ENCODE results near the gene LRPAP1.
"Not testable (repeated sequence)": the region's sequence is repeated elsewhere in the genome, so short reads cannot be mapped to it uniquely, and the experiment has no call there.

Gene LRPAP1, protein sequence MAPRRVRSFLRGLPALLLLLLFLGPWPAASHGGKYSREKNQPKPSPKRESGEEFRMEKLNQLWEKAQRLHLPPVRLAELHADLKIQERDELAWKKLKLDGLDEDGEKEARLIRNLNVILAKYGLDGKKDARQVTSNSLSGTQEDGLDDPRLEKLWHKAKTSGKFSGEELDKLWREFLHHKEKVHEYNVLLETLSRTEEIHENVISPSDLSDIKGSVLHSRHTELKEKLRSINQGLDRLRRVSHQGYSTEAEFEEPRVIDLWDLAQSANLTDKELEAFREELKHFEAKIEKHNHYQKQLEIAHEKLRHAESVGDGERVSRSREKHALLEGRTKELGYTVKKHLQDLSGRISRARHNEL

DNA sequence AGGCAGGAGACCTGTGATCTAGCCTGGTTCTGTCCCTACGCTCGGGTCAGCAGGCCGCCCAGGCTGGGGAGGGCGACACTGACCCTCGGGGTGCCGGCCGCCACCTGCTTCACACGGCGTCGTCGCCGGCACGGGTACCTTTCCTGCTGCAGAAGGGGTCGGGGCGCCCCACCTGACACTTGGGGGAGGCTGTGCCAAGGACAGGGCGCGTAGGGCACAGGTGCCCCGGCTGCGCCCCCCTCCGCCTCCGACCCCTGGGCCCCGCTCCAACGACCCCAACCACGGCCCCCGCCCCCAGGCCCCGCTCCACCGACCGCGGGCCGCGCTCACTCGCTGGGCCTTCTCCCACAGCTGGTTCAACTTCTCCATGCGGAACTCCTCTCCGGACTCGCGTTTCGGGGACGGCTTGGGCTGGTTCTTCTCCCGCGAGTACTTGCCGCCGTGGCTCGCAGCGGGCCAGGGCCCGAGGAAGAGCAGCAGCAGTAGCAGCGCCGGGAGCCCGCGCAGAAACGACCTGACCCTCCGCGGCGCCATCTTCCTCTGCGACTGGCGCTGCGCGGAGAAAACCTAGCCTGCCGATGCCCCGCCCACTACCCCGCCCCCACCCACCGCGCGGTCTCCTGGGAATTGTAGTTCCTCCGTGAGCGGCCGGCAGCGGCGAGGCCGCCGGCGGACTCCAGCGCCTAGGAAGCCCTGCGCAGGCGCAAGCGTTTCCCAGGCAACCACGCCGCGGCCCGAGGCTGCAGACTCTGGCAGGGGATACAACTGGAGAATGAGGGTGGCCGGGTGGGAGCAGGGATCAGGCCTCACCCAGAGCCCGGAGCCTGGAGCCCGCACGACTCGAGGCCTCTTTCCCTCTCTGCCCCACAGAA, at the start of gene LRPAP1:
Gene LRPAP1 (minus strand): TSS at position 544 of the 872 bp plus-strand sequence. CDS start 10 bp downstream, at position 534.
- peak; percentile 92 to 96 (median 95) for DNase-seq

DNA sequence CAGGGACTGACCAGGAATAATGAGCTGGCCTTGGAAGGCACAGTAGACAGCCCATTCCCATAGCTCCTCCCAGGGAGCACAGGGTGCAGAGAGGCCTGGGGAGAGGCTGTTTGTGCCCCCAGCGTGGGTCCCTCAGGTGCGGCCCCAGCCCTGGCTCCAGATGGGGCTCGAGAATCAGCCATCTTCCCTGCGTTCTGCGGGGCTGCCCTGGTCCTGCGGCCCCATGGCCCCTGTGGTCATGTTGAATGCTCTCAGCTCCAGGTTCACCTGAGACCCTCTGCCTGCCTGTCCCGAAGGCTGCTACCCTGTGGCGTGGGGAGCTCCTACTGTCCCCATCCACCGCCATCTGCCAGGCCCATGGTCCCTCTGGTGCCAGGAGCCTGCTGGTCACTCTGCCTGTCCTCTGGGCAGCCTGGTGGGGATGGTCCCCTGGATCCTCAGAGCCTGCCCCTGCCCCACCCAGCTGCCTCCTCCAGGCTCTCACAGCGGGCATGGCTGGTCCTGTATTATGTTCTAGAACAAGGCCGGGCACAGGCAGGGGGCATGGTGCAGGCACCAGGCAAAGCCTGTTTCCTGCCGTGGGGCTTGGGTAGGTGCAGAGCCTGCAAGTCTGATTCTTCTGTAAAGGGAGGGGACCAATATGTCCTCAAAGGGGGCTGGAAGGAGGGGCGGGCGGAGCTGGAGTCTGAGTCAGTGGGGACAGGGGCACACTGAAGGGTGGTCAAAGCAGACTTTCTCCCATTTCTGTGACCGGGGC, 49.3 kb upstream of the LRPAP1 start:
- DNase-seq, result not testable (repeated sequence)

DNA sequence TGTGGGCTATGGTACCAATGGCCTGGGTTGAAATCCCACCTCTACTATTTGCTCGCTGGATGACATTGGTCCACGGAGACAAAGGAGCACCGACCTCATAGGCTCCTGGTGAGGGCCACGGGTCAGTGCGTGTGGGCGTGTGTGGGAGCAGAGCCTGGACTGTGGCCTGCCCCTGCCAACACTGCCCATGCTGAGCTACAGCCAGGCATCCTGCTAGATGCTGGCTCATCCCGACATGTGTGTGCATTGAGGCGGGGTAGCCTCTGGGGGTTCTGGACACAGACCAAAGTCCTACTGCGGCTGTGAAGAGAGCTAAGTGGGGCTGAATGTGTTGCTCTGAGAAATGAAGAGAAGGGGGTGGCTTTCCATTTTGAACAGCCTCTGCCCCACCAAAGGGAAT, 48.6 kb upstream of the LRPAP1 start:
- not testable (repeated sequence) for DNase-seq

DNA sequence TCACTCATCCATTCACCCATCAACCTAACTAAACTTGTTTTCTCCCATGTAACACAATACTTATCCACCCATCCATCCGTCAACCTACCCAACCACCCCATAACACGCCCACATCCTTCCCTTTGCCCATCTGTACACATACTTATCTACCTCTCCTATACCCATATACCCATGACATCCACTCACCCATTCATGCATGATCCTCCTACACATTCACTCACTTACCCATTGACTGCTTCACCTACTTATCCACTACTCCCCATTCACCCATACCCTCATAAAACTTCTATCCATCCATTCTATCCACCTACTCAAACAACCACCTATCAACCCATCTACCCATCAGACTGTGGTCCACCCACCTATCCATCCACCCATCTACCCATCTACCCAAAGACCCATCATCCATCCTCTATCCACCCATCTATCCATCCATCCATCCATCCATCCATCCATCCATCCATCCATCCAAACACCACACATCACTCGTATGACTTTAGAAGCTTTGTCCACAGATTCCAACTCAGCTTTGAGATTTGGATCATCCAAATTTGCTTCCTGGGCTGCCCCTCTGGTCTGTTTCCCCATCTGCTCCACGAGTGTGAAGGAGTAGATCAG, 46.4 kb upstream of the LRPAP1 start:
- DNase-seq, result not testable (repeated sequence)

DNA sequence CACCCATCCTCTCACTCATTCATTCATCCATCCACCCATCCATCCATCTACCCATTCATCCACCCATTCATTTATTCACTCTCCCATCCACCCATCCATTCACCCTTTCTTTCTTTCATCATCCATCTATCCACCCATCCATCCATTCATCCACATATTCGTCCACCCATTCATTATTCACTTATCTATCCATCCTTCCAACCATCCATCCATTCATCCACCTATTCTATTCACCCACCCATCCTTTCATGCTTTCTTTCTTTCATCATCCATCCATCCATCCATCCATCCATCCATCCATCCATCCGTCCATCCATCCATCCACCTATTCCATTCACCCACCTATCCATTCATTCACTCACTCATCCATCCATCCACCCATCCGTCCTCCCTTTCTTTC, 45.8 kb upstream of the LRPAP1 start:
- not testable (repeated sequence) for DNase-seq

DNA sequence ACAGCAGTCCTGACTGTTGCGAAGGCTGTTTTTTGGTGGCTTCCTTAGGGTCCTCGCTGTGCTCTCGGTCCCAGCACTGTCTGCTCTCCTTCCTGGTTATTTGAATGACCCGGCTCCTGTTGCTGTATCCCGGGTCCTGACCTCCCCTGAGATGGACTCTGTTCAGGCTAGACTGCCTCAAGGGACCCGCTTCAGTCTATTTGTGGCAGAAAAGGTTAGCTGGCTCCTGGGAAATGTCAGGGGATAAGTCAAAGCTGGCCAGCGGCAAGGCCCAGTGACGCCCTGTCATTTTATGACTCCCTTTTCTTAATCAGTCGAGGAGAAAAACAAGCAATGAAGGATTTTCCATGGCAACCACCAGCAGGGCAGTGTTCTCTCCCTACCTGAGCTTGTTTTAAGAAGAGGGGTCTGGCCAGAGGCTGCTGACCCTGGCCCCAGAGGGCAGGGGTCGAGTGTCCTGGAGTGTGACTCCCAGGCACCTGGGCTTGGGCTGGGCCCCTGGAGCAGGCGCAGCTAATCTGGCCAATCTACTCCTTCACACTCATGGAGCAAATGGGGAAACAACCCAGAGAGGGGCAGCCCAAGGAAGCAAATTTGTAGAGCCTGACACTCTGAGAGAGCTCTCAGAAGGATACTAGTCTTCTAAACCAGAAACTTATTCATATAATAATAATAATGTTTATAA, 45.1 kb upstream of the LRPAP1 start:
- DNase-seq, result not testable (repeated sequence)

DNA sequence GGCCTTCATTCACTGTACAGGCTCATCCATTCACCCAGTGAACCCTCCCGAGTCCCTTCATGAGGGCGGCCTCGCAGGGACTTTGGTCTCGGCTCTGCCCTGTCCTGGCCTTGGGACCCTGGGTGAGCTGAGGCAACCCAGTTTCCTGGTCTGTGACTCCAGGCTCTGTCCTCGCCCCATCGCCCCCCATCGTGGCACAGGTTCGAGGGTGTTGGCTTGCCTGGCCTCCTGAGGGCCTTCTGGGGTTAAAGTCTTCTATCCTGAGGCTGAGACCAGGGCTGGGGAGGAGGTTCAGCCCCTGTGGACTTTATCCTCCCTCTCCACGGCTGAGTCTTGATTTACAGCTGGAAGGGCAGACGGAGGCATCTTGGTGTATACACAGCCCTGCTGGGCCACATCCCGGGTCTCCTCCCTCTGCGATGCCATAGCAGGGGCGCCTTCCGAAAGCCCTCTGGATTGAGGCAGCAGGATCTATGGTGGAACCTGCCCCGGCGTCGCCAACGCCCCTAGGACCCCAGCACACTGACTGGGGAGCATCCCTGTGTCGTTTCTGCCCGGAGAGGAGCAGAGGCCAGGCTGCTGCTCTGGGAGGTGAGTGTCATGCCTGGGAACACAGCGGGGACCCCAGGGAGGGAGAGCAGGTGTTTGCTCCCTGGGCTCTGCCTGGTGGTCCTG, 44.4 kb upstream of the LRPAP1 start:
- not testable (repeated sequence) for DNase-seq

DNA sequence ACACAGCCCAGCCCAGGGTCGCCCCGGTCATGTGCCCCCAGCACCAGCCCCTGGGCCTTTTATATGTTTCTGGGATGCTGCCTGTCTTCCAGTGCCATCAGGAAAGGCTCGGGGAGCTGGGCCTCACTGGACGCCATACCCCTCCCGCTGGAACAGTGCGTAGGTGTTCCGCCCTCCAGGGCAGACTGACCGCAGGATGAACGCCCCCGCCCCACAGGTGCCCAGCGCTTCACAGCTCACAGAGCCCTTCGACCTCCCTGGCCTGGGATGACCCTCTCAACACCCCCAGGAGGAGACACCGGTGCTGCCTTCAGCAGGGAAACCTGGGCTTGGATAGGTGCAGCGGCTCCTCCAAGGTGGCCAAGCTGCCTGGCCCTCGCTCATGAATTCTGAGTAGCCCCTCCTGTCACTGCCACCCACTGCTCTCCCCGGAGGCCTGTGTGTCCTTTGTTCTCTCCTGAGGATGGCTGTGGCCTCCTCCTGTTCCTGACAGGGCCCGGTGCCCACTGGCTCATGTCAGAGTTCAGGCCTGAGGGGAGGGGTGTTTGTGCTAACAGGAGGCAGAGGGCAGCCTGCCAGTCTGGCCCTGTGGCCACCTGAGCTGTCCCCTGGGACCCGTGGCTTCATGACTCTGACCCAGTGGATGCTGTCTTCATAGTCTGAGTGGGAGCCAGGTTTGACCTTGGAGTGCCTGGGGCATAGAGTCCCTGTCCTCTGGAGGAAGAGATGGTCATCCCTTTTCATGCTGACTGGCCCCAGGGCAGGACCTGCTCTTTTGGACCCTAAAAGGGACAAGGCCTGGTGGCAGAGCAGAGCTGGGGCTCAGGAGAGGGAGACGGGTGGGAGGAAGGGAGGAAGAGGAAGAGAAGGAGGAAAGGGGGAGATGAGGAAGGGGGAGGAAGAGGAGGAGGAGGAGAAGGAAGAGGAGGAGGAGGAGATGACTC, 43.5 kb upstream of the LRPAP1 start:
- DNase-seq, result peak in 1 of 3 experiments; percentile 5

DNA sequence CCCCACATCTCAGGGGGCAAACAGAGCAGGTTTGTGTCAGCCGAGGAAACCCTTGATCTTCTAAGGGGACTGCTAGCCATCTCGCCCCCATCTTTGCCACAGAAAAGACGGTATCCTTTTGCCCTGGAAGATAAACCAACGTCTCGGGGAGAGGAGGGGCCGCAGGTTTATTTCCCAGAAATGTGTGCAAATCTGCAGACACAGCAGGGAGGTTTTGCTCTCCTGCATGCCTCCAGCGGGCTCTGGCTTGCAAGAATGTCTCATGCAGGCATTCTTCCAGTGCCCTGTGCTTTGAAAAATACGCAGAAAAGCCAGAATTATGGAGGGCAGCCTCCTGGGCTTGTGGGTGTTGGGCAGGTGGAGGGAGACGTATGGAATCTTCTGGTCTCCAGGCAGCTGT, 42.6 kb upstream of the LRPAP1 start:
- DNase-seq, result not testable (repeated sequence)

DNA sequence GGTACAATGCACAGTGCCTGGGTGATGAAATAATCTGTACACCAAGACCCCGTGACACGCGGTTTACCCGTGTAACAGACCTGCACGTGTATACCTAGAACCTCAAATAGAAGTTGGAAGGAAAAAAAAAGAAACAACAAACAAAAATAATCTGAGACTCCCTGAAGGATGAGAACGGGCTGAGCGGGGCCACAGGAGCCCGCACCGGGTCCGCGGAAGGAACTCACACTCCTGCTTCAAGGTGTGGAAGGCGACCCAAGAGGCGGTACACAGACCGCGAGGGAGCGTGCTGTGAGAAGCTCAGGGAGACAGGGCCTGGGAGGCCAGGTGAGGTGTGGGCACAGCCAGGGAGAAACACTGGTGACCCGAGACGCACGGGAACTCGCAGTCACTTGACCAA, 42.1 kb upstream of the LRPAP1 start:
- DNase-seq, result not testable (repeated sequence)

DNA sequence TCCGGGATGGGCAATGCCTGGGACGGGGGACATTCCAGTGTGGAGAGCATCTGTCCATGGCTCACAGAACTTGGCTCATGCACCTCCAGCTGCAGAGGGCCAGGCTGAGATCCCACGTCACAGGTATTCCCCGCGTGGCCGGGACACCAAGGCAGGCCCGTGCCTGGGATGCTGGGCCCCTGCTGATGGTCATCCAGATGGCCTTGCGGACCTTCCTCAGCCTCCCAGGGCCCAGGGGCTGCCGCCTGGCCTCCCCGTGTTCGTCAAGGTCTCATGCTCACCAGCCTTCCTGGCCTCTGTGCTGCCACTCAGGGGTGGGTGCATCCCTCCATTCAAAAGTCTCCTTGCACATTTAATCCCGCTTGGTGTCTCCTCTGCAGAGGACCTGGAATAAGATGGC, 40.9 kb upstream of the LRPAP1 start:
- DNase-seq, result no peak

DNA sequence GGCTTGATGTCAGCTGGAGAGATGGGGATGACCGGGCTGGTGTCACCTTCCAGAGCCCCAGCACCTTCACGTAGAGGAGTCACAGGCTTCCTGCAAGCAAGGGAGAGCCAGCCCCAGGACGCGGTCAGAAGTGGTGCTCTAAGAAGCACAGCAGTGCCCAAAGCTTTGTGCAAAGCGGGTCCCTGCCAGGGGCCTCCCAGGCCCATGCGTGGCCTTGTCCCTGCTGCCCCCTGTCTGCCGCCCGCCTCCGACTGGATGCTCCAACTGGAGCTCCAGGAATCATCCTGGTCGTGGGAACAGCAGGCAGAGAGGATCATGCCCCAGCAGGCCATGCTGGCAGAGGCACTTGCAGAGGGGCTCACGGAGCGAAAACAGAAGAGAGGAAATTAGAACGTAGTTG, 40.1 kb upstream of the LRPAP1 start:
- DNase-seq, result no peak

DNA sequence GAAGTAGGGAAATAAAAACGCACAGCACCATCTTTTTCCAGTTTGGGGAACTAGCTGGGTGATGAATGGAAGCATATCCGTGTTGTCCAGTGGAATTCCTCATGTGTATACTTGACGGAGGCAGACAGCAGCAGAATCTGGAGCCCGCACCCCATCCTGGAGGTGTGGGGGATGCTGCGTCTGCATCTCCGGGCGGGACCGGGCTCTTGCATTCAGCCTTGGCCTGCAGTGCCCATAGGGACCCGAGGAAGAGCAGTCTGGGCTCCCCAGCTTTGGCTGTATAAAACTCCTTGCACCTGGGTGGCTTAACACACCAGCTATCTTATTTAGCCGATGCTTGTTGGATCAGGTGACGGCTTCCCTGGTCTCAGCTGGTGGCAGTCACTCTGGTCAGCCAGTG, 39.7 kb upstream of the LRPAP1 start:
- no peak for DNase-seq

DNA sequence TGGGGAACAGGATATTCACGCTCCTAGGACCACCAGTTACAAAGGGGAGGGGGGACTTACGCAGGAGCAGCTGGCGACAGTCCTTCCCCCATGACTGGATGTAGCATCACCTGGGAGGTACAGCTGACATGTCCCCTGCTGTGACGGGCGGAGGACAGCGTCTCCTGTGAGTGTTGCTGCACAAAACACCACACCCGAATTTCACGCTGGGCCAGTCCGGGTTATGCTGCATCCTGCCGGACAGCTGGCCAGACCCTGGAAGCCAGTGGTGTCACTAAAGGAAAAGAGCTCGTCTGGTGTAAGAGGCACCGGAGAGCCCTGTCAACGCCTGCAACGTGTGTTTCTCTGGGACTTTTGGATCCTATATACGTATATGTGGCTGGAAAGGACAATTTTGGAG, 38.7 kb upstream of the LRPAP1 start:
- DNase-seq, result peak in 1 of 3 experiments; percentile 13

DNA sequence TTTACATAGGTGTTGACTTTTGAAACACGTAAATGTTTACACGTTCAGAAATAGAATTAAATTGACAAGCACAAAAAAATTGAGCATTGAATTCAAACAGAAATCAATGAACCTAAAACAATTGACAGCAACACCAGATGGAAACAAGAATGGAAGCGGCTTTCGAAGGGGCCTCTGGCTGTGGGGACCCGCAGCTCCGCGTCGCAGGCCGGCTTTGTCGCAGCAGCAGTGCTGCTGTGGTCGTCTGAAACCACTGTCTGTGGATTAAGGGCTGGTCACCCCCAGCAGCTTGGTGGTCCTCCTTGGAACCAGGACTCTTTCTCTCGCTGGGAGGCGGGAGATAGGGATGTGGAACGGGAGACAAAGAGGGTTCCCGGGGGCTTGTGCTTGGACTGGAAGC, 37.4 kb upstream of the LRPAP1 start:
- not testable (repeated sequence) for DNase-seq

DNA sequence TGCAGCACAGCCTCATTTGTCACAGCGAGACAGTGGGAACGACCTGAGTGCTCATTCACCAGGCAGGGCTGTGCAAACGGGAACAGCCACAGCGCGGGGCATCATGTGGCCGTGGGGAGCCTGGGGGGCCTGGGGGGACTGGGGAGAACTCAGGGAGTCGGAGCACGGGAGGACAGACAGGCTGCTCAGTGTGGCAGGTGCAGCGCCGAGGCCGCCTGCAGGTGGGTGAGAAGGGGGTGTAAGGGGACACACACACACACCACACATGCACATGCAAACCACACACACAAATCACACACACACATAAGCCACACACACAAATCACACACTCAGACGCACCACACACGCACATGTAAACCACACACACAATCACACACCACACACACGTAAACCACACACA, 34.5 kb upstream of the LRPAP1 start:
- DNase-seq, result not testable (repeated sequence)

DNA sequence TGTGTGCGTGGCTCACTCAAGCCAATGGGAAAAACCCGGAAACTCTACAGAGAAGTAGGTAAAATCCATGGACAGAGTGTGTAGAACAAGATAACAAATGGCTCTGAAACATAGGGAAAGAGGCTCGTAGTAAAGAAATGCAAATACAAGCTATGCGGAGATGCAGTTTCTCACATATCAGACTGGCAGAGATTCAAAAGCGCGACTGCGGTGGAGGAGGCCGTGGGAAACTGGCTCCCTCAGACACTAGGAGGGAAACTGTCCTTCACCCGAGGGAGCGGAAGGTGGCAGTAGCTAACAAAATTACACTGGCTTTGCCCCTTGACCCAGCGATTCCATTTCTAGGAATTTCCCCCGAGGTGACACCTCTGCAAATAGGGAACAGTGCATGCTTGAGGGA, 34.1 kb upstream of the LRPAP1 start:
- DNase-seq, result peak in 1 of 3 experiments; percentile 25

DNA sequence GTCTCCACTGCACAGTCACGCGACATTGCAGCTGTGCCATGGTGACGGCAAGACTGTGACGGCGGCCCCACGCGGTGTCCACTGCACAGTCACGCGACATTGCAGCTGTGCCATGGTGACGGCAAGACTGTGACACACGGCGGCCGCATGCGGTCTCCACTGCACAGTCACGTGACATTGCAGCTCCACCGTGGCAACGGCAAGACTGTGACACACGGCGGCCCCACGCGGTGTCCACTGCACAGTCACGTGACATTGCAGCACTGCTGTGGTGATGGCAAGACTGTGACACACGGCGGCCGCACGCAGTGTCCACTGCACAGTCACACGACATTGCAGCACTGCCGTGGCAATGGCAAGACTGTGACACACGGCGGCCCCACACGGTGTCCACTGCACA, 32.7 kb upstream of the LRPAP1 start:
- not testable (repeated sequence) for DNase-seq

DNA sequence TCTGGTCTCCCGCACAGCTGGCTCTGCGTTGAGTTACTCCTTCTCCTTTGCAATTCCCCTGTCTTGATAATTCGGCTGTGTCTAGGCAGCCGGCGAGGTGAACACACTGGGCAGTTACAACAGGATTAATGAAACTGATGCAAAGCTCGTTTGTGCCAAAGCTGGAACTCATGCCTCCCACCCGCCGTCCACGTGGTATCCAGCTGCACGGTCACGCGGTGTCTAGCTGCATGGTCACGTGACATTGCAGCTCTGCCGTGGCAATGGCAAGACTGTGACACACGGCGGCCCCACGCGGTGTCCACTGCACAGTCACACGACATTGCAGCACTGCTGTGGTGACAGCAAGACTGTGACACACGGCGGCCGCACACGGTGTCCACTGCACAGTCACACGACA, 31.2 kb upstream of the LRPAP1 start:
- no peak for DNase-seq

DNA sequence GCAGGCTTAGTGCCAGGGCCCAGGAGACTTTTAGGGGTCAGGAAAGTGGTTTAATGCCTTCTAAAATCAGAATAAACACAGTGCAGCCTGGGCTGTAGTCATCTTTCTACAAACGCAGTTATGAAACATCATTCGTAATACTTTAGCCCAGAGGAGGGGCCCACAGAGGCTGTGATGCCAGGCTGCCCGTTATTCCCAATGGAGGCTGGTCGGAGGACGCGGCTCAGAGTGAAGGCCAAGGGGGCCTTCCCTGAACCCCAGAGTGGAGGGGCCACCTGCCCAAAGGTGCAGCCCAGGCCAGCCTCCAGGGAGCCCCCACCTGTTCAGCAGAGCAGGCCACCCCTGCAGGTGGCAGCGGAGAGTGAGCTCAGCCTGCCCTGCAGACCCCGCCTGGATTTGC, 29.9 kb upstream of the LRPAP1 start:
- DNase-seq, result not testable (repeated sequence)
